K562 (cell line): ENCODE results near the gene DIP2C. TPM values are rescaled to one million over a fixed set of nuclear protein-coding genes. Genes with fewer than 3 reads are reported as not detected.

Experiments used
- ATAC-seq: fragments of 200-7000 bp; cut with Tn5 transposase; 3 replicates; pipeline ENCODE4 v1.9.1; 2020; ENCODE audit warnings: moderate library complexity
- BruUV-seq: library from RNA; stranded (reverse); fragments of 400-500 nt; replicated peaks from 2 replicates; lab custom pipeline; 2021; lab: Mats Ljungman, UMichigan
- CTCF ChIA-PET: fragments of 300-600 bp; formaldehyde crosslinking; extraction: SDS; loops from one replicate; lab custom pipeline; 2021; ENCODE audit warnings: low intra/inter-chr PET ratio; lab: Yijun Ruan, JAX
- POLR2A ChIA-PET: fragments of 300-600, 350-650 bp; sonication (Branson Sonifier 250); formaldehyde crosslinking; extraction: SDS; loops from one replicate; lab custom pipeline; 2021; ENCODE audit warnings: antibody characterized with exemption, inconsistent platforms; lab: Yijun Ruan, JAX
- DNase-seq, 4 experiments: peaks; one replicate each; pipeline versions ENCODE4 v3.0.0 to v3.0.0-alpha.2; 2011 to 2018; ENCODE audit warnings: low spot score in 3 of 4, mixed read lengths in 3 of 4; ENCODE audit errors: extremely low read depth in 1 of 4
- FAIRE-seq: peaks from 2 replicates; lab custom pipeline; 2011; peaks lifted over from hg19 to GRCh38; lab: Jason Lieb, UNC
- H2AFZ ChIP-seq: 2 replicates; pipeline ENCODE4 v1.6.0; 2011; ENCODE audit warnings: low read depth, low read length, control low read depth, inconsistent platforms
- H3K27ac ChIP-seq: fragments of 200-600 bp; 3 replicates; pipeline ENCODE4 v1.8.0; 2011; ENCODE audit warnings: low read depth, mild to moderate bottlenecking, control low read depth, inconsistent platforms, low read length, moderate library complexity, mixed read lengths; ENCODE audit errors: extremely low read depth
- H3K27me3 ChIP-seq, 2 experiments: fragments of 300-600 bp in 1 of 2; 2 replicates in 1 of 2; 3 replicates in 1 of 2; pipeline versions ENCODE4 v1.6.0 to v1.8.0; 2011; ENCODE audit warnings: inconsistent platforms in 2 of 2, low read length in 2 of 2, mild to moderate bottlenecking in 1 of 2, mixed read lengths in 1 of 2, moderate library complexity in 1 of 2; ENCODE audit not compliant: control insufficient read depth in 2 of 2, insufficient read depth in 2 of 2
- H3K36me3 ChIP-seq: fragments of 300-600 bp; 3 replicates; pipeline ENCODE4 v1.8.0; 2011; ENCODE audit warnings: mild to moderate bottlenecking, low read length, inconsistent platforms; ENCODE audit not compliant: control insufficient read depth, insufficient read depth
- H3K4me1 ChIP-seq, 2 experiments: fragments of 200-600 bp in 1 of 2; replicated peaks in 1 of 2; 2 replicates in 1 of 2; 3 replicates in 1 of 2; pipeline versions ENCODE4 v1.5.1 to v1.8.0; 2011; ENCODE audit warnings: inconsistent platforms in 2 of 2, low read length in 2 of 2, mild to moderate bottlenecking in 1 of 2, mixed read lengths in 1 of 2, moderate library complexity in 1 of 2; ENCODE audit not compliant: control insufficient read depth in 2 of 2, insufficient read depth in 2 of 2
- H3K4me2 ChIP-seq: 2 replicates; pipeline ENCODE4 v1.6.1; 2011; ENCODE audit warnings: low read length, control low read depth, inconsistent platforms, mixed read lengths; ENCODE audit not compliant: insufficient read depth
- H3K4me3 ChIP-seq: fragments of 200-600 bp; sonication (generic), shearing (Covaris generic); 2 replicates; pipeline ENCODE4 v1.5.1; 2016; ENCODE audit warnings: control low read depth, inconsistent platforms
- H3K79me2 ChIP-seq: fragments of 200-600 bp; 3 replicates; pipeline ENCODE4 v1.8.0; 2011; ENCODE audit warnings: low read length, inconsistent platforms; ENCODE audit not compliant: control insufficient read depth, insufficient read depth
- H3K9ac ChIP-seq, 2 experiments: 2 replicates each; pipeline versions ENCODE4 v1.6.0 to v1.6.1; 2011; ENCODE audit warnings: low read depth in 2 of 2, low read length in 2 of 2, control low read depth in 1 of 2, inconsistent platforms in 1 of 2, mild to moderate bottlenecking in 1 of 2, mixed read lengths in 1 of 2; ENCODE audit not compliant: insufficient read depth in 1 of 2
- H3K9me1 ChIP-seq: one replicate; pipeline ENCODE4 v1.6.0; 2011; ENCODE audit warnings: inconsistent platforms, mild to moderate bottlenecking, low read length, moderate library complexity; ENCODE audit not compliant: control insufficient read depth, insufficient read depth
- H3K9me3 ChIP-seq: replicated peaks from 2 replicates; pipeline ENCODE4 v1.5.1; 2011; ENCODE audit warnings: low read depth, low read length, inconsistent platforms; ENCODE audit not compliant: control insufficient read depth, insufficient read depth
- H4K20me1 ChIP-seq: replicated peaks from 2 replicates; pipeline ENCODE4 v1.6.1; 2011; ENCODE audit warnings: low read length, inconsistent platforms, mixed read lengths; ENCODE audit not compliant: control insufficient read depth, insufficient read depth
- E2F6 ChIP-seq, 2 experiments: IDR thresholded peaks; 2 replicates each; pipeline ENCODE4 v1.6.1; 2011; ENCODE audit warnings: borderline replicate concordance in 1 of 2, control low read depth in 1 of 2, low read depth in 1 of 2, low read length in 1 of 2, mild to moderate bottlenecking in 1 of 2, mixed read lengths in 1 of 2, moderate library complexity in 1 of 2; ENCODE audit not compliant: insufficient read depth in 1 of 2, insufficient read length in 1 of 2, poor library complexity in 1 of 2, severe bottlenecking in 1 of 2; ENCODE audit errors: extremely low read depth in 1 of 2
- EGR1 ChIP-seq: fragments of 450-650 bp; conservative IDR thresholded peaks from 2 replicates; pipeline ENCODE4 v1.6.1; 2017; ENCODE audit warnings: mild to moderate bottlenecking
- HDAC1 ChIP-seq, 2 experiments: fragments of 450-650 bp; IDR thresholded peaks; 2 replicates each; pipeline ENCODE4 v1.6.1; 2016 to 2017; ENCODE audit warnings: inconsistent platforms in 1 of 2, mild to moderate bottlenecking in 1 of 2, moderate library complexity in 1 of 2
- NFATC3 ChIP-seq: fragments of 450-650 bp; IDR thresholded peaks from 2 replicates; pipeline ENCODE4 v1.6.1; 2017; ENCODE audit warnings: mild to moderate bottlenecking
- SPI1 ChIP-seq: IDR thresholded peaks from 2 replicates; pipeline ENCODE4 v1.6.1; 2011; ENCODE audit warnings: low read depth, low read length, control low read depth, borderline replicate concordance
- ZNF316 ChIP-seq: fragments of 450-650 bp; IDR thresholded peaks from 2 replicates; pipeline ENCODE4 v1.6.1; 2016
- WGBS: fragments of 100-300 bp; shearing (Covaris generic); methylation state at CpG from one replicate; pipeline ENCODE4 v1.1.6; 2016; ENCODE audit warnings: low coverage, mixed read lengths; ENCODE audit not compliant: insufficient coverage; ENCODE audit errors: missing lambda C conversion rate; 5-methylcytosine and 5-hydroxymethylcytosine counted together
- in situ Hi-C: fragments of 300-500 bp; cut with MboI; formaldehyde crosslinking; loops from 4 replicates; pipeline ENCODE4 v1.15.0; 2018; ENCODE audit warnings: inconsistent platforms, mixed read lengths
- intact Hi-C: fragments of 100-400 bp; cut with micrococcal nuclease; formaldehyde crosslinking; loops from 2 replicates; pipeline ENCODE4 v1.14.2; 2022
- polyA plus RNA-seq, 8 experiments: library from polyadenylated mRNA; depleted of rRNA in 4 of 8; stranded (reverse) in 5 of 8; unstranded in 3 of 8; fragments of >200 nt; fragmentation: Nextera tagmentation in 2 of 8; fragmentation: Illumina TruSeq in 1 of 8; extraction: Ambion mirVana in 2 of 8; extraction: Trizol in 1 of 8; gene quantifications; 2 replicates each; pipeline versions ENCODE4 v1.2.1 to v1.2.3, GENCODE V29; 2011 to 2014; ENCODE audit warnings: inconsistent platforms in 1 of 8, missing spikeins in 1 of 8
- total RNA-seq, 7 experiments: library from RNA; depleted of rRNA in 6 of 7; stranded (reverse); fragments of >200 nt in 6 of 7; fragmentation: Illumina TruSeq in 2 of 7; extraction: Trizol in 2 of 7; gene quantifications; 2 replicates each; pipeline versions ENCODE4 v1.2.1 to v1.2.3, GENCODE V29; 2011 to 2021; ENCODE audit warnings: low replicate concordance in 1 of 7

Gene DIP2C
- total and polyA plus RNA-seq, 9 of the 15 experiments (the other 6 are each of a cell fraction or from before 2014, with no cell fraction given) = 0.01 TPM; not detected in 8

- WGBS = under 1% methylated on average over 23 of the region's 23 CpGs
- Histone ChIP-seq H3K9ac (no peak overlapping the region), H2AFZ (no peak overlapping the region), H3K36me3 (no peaks in the 10 kb centered on the region), H3K4me1 (peaks cover 0 to 2% of the 10 kb centered on the region in 2 experiments; a peak in 1 of 5 replicates), H3K4me2 (no peak overlapping the region), H3K27me3 (peaks cover 63 to 93% of the 10 kb centered on the region in 2 experiments), H3K27ac (no peak overlapping the region), H4K20me1 (peaks cover 5% of the 10 kb centered on the region; the same call in 1 of the 2 replicates), H3K9me3 (no peaks in the 10 kb centered on the region), H3K4me3 (no peak overlapping the region), H3K9me1 (no peaks in the 10 kb centered on the region), H3K79me2 (no peaks in the 10 kb centered on the region)
- POLR2A ChIA-PET = interaction anchor here (0.6 to 2.2 kb wide), 2 partner anchors 13 to 152 kb away, joined by 3 to 5 read pairs; no protein-coding TSS in a partner anchor
- CTCF ChIA-PET = no interaction called here
- TF ChIP-seq ZNF316 (no peak), SPI1 (no peak), NFATC3 (no peak), E2F6 (IDR thresholded peaks at IDR 0.05; ENCODE audit: borderline replicate concordance in 1 of 2, extremely low read depth in 1 of 2, insufficient read depth in 1 of 2, insufficient read length in 1 of 2, low read depth in 1 of 2, low read length in 1 of 2, poor library complexity in 1 of 2, severe bottlenecking in 1 of 2) (no peak), HDAC1 (IDR thresholded peaks at IDR 0.05) (no peak), EGR1 (no peak)
- in situ Hi-C loops (no loop called here), intact Hi-C loops (no loop called here)
- no peak for ATAC-seq
- no peak for FAIRE-seq
- no peak for DNase-seq
- no TSS peak for BruUV-seq
Measured at GRCh38 chr10:361203-362081, 328.0 kb downstream of the DIP2C start.
